Keratinocyte (primary cell): Measurements from ENCODE around the gene CDC23. TPM values are rescaled to one million over a fixed set of nuclear protein-coding genes. Genes with fewer than 3 reads are reported as not detected.
"Not testable (repeated sequence)": the region's sequence is repeated elsewhere in the genome, so short reads cannot be mapped to it uniquely, and the experiment has no call there.

ENCODE experiments used
- DNase-seq: peaks from one replicate; pipeline ENCODE4 v3.0.0-alpha.2; 2011; ENCODE audit warnings: low read depth, missing footprints, low spot score
- FAIRE-seq: peaks from 2 replicates; lab custom pipeline; 2011; peaks lifted over from hg19 to GRCh38; lab: Jason Lieb, UNC
- H2AFZ ChIP-seq: 2 replicates; pipeline ENCODE4 v1.6.0; 2012; ENCODE audit warnings: low read length, control low read depth, inconsistent platforms; ENCODE audit not compliant: control insufficient read depth
- H3K27ac ChIP-seq: 2 replicates; pipeline ENCODE4 v1.5.1; 2011; ENCODE audit warnings: low read length; ENCODE audit not compliant: control insufficient read depth, insufficient read depth
- H3K27me3 ChIP-seq: 3 replicates; pipeline ENCODE4 v1.6.0; 2011; ENCODE audit warnings: low read length; ENCODE audit not compliant: control insufficient read depth, insufficient read depth; ENCODE audit errors: extremely low read depth
- H3K36me3 ChIP-seq, 2 experiments: 2 replicates in 1 of 2; 3 replicates in 1 of 2; pipeline ENCODE4 v1.5.1; 2011; ENCODE audit warnings: low read length in 2 of 2, mild to moderate bottlenecking in 1 of 2; ENCODE audit not compliant: control insufficient read depth in 2 of 2, insufficient read depth in 2 of 2; ENCODE audit errors: extremely low read depth in 1 of 2
- H3K4me1 ChIP-seq: 3 replicates; pipeline ENCODE4 v1.5.1; 2011; ENCODE audit warnings: low read length; ENCODE audit not compliant: control insufficient read depth, insufficient read depth; ENCODE audit errors: extremely low read depth
- H3K4me2 ChIP-seq: 3 replicates; pipeline ENCODE4 v1.6.0; 2011; ENCODE audit warnings: low read depth, low read length; ENCODE audit not compliant: control insufficient read depth, insufficient read depth; ENCODE audit errors: extremely low read depth
- H3K4me3 ChIP-seq, 3 experiments: fragments of 200-600 bp in 1 of 3; sonication (generic) in 1 of 3; 2 replicates in 2 of 3; 3 replicates in 1 of 3; pipeline ENCODE4 v1.5.1; 2011 to 2016; ENCODE audit warnings: low read length in 3 of 3, mild to moderate bottlenecking in 3 of 3, control low read depth in 2 of 3, inconsistent platforms in 1 of 3, low read depth in 1 of 3, mixed read lengths in 1 of 3, mixed run types in 1 of 3, moderate library complexity in 1 of 3; ENCODE audit not compliant: control insufficient read depth in 2 of 3, insufficient read depth in 2 of 3; ENCODE audit errors: extremely low read depth in 1 of 3
- H3K79me2 ChIP-seq: 2 replicates; pipeline ENCODE4 v1.6.0; 2012; ENCODE audit warnings: low read length; ENCODE audit not compliant: control insufficient read depth, insufficient read depth
- H3K9ac ChIP-seq: 3 replicates; pipeline ENCODE4 v1.6.0; 2011; ENCODE audit warnings: low read length; ENCODE audit not compliant: control insufficient read depth, insufficient read depth; ENCODE audit errors: extremely low read depth
- H3K9me1 ChIP-seq: 3 replicates; pipeline ENCODE4 v1.6.0; 2011; ENCODE audit warnings: low read length; ENCODE audit not compliant: control insufficient read depth, insufficient read depth; ENCODE audit errors: extremely low read depth
- H3K9me3 ChIP-seq: 2 replicates; pipeline ENCODE4 v1.5.1; 2012; ENCODE audit warnings: low read depth, low read length; ENCODE audit not compliant: control insufficient read depth
- H4K20me1 ChIP-seq: 3 replicates; pipeline ENCODE4 v1.6.0; 2011; ENCODE audit warnings: low read length; ENCODE audit not compliant: control insufficient read depth, insufficient read depth; ENCODE audit errors: extremely low read depth
- CTCF ChIP-seq, 3 experiments: IDR thresholded peaks in 1 of 3; conservative IDR thresholded peaks in 1 of 3; optimal IDR thresholded peaks in 1 of 3; 2 replicates in 2 of 3; 3 replicates in 1 of 3; pipeline versions ENCODE3 to v1.5.1; 2011; ENCODE audit warnings: low read length in 3 of 3, mild to moderate bottlenecking in 3 of 3, moderate library complexity in 2 of 3, control low read depth in 1 of 3, inconsistent platforms in 1 of 3; ENCODE audit not compliant: insufficient read depth in 2 of 3; ENCODE audit errors: extremely low read depth in 1 of 3
- EZH2 ChIP-seq: IDR thresholded peaks from one replicate; pipeline ENCODE4 v1.6.1; 2012; ENCODE audit warnings: inconsistent platforms, mild to moderate bottlenecking, low read length, moderate library complexity
- dilution Hi-C: fragments of 300-500 bp; cut with MboI; formaldehyde crosslinking; loops from one replicate; pipeline ENCODE4 v1.7.0; 2020; ENCODE audit warnings: low sequenced_read_pairs; ENCODE audit not compliant: extremely low pct_ligation_motif_present
- polyA plus RNA-seq, 5 experiments: library from polyadenylated mRNA; depleted of rRNA in 3 of 5; stranded (reverse) in 3 of 5; stranded (forward) in 1 of 5; unstranded in 1 of 5; fragments of >200 nt; gene quantifications; 1 replicate in 1 of 5; 2 replicates in 3 of 5; 3 replicates in 1 of 5; pipeline versions ENCODE4 v1.2.1 to v1.2.3, GENCODE V29; 2011 to 2012; ENCODE audit warnings: missing spikeins in 2 of 5, low read depth in 1 of 5, low replicate concordance in 1 of 5

Gene CDC23
- polyA plus RNA-seq, 1 donor (not counting 4 experiments of a cell fraction or from before 2014, with no cell fraction given) = 40.2 TPM

DNA sequence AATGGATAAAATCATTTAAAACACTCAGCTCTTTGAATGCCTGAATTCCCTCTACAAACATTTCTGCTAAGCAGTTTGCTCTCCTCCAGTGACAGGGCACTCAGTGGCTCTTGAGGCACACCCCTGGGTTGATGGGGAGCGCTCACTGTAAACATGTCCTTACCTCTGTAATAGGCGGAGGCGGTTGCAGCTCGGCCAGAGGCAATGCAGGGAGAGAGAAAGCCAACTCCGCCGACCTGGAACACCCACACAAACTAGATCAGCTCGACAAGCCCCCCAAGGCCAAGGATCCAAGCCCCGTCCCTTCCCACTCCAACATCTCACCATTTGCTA is 329 bp downstream of the CDC23 start:
- Histone ChIP-seq H2AFZ (peak overlapping the region; percentile 98), H3K9ac (peak overlapping the region; percentile 91), H3K4me1 (peaks cover 6% of the 10 kb centered on the region), H3K79me2 (peaks cover 39% of the 10 kb centered on the region), H3K9me1 (no peaks in the 10 kb centered on the region), H3K4me3 (peak overlapping the region; percentile 67 to 86 (median 76)), H3K36me3 (no peaks in the 10 kb centered on the region), H3K4me2 (peak overlapping the region; percentile 94), H3K9me3 (no peaks in the 10 kb centered on the region), H3K27ac (peak overlapping the region; percentile 91), H3K27me3 (no peaks in the 10 kb centered on the region), H4K20me1 (no peaks in the 10 kb centered on the region)
- no peak for DNase-seq
- FAIRE-seq = no peak
- dilution Hi-C loops = no loop called here
- TF ChIP-seq EZH2 = no peak
- no peak for TF ChIP-seq CTCF (optimal IDR thresholded peaks at IDR 0.05 in 1 of 3, IDR thresholded peaks at IDR 0.05 in 1 of 3, conservative IDR thresholded peaks at IDR 0.05 in 1 of 3; ENCODE audit: extremely low read depth in 1 of 3, insufficient read depth in 2 of 3, low read length in 3 of 3)

DNA sequence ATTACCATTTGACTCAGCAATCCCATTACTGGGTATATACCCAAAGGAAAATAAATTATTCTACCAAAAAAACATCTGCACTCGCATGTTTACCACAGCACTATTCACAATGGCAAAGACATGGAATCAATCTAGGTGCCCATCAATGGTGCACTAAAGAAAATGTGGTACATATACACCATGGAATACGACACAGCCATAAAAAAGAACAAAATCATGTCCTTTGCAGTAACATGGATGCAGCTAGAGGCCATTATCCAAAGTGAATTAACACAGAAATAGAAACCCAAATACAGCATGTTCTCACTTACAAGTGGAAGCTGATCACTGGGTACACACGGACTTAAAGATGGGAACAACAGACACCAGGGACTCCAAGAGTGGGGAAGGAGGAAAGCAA is 2.1 kb downstream of the CDC23 start:
- peaks cover 42% of the 10 kb centered on the region for H3K79me2 ChIP-seq
- H3K27ac ChIP-seq = no peak overlapping the region
- peaks cover 6% of the 10 kb centered on the region for H3K4me1 ChIP-seq
- no peaks in the 10 kb centered on the region for H4K20me1 ChIP-seq
- TF ChIP-seq EZH2 (no peak), CTCF (optimal IDR thresholded peaks at IDR 0.05 in 1 of 3, IDR thresholded peaks at IDR 0.05 in 1 of 3, conservative IDR thresholded peaks at IDR 0.05 in 1 of 3; ENCODE audit: extremely low read depth in 1 of 3, insufficient read depth in 2 of 3, low read length in 3 of 3) (no peak)
- no peak overlapping the region for H2AFZ ChIP-seq
- no peaks in the 10 kb centered on the region for H3K27me3 ChIP-seq
- dilution Hi-C loops = no loop called here
- no peak for DNase-seq
- FAIRE-seq = no peak
- H3K4me3 ChIP-seq = no peak overlapping the region
- H3K9me1 ChIP-seq = no peaks in the 10 kb centered on the region
- H3K9me3 ChIP-seq = no peaks in the 10 kb centered on the region
- no peak overlapping the region for H3K4me2 ChIP-seq
- no peaks in the 10 kb centered on the region for H3K36me3 ChIP-seq
- H3K9ac ChIP-seq = no peak overlapping the region

GRCh38 chr5:138193859-138194258 is 19.3 kb downstream of the CDC23 start:
- H3K27ac ChIP-seq, H3K9ac ChIP-seq, H3K4me1 ChIP-seq, dilution Hi-C loops, H3K9me1 ChIP-seq, FAIRE-seq, H2AFZ ChIP-seq, H3K4me2 ChIP-seq, H3K79me2 ChIP-seq, H4K20me1 ChIP-seq, H3K27me3 ChIP-seq, DNase-seq, H3K4me3 ChIP-seq, H3K9me3 ChIP-seq: not testable (repeated sequence)
- H3K36me3 ChIP-seq = peaks cover 12 to 14% of the 10 kb centered on the region in 2 experiments
